HEK293 (cell line): ENCODE results near the gene AZGP1.

Experiments
- CTCF ChIA-PET: fragments of 350-600 bp; formaldehyde crosslinking; extraction: SDS; loops from one replicate; lab custom pipeline; 2021; ENCODE audit warnings: antibody characterized with exemption; lab: Yijun Ruan, JAX
- POLR2A ChIA-PET: fragments of 300-600 bp; formaldehyde crosslinking; extraction: SDS; loops from one replicate; lab custom pipeline; 2020; ENCODE audit warnings: antibody characterized with exemption, inconsistent platforms; lab: Yijun Ruan, JAX
- H3K27ac ChIP-seq: fragments of 200-500 bp; sonication (Bioruptor generic); 2 replicates; pipeline ENCODE4 v1.5.1; 2014; ENCODE audit warnings: low read depth, low read length, control low read depth, inconsistent platforms; ENCODE audit errors: extremely low read depth
- H3K36me3 ChIP-seq, 2 experiments: fragments of 200-500 bp in 1 of 2; sonication (Bioruptor generic) in 1 of 2; 1 replicate in 1 of 2; 2 replicates in 1 of 2; pipeline ENCODE4 v1.5.1; 2014 to 2017; ENCODE audit warnings: inconsistent platforms in 2 of 2, low read length in 2 of 2; ENCODE audit not compliant: control insufficient read depth in 2 of 2, insufficient read depth in 1 of 2
- H3K4me1 ChIP-seq: fragments of 200-500 bp; sonication (Bioruptor generic); 2 replicates; pipeline ENCODE4 v1.5.1; 2014; ENCODE audit warnings: mild to moderate bottlenecking, low read length, inconsistent platforms; ENCODE audit not compliant: control insufficient read depth, insufficient read depth
- H3K4me3 ChIP-seq: 2 replicates; pipeline ENCODE4 v1.5.1; 2011; ENCODE audit warnings: low read depth, mild to moderate bottlenecking, control low read depth, low read length, moderate library complexity
- H3K9me3 ChIP-seq: fragments of 200-500 bp; sonication (Bioruptor generic); 2 replicates; pipeline ENCODE4 v1.5.1; 2014; ENCODE audit warnings: low read depth, low read length, inconsistent platforms; ENCODE audit not compliant: control insufficient read depth, insufficient read depth
- EGR2 ChIP-seq: fragments of 450-650 bp; formaldehyde crosslinking; IDR thresholded peaks from 2 replicates; pipeline ENCODE4 v1.5.1; 2016; ENCODE audit warnings: low read depth, missing biosample characterization, missing genetic modification characterization
- KLF16 ChIP-seq: fragments of 450-650 bp; formaldehyde crosslinking; IDR thresholded peaks from 2 replicates; pipeline ENCODE4 v1.5.1; 2017; ENCODE audit warnings: missing biosample characterization, missing genetic modification characterization
- ZBTB8A ChIP-seq: fragments of 450-650 bp; formaldehyde crosslinking; IDR thresholded peaks from 2 replicates; pipeline ENCODE4 v1.5.1; 2016; ENCODE audit warnings: missing biosample characterization, missing genetic modification characterization
- ZNF121 ChIP-seq: fragments of 450-650 bp; formaldehyde crosslinking; IDR thresholded peaks from 2 replicates; pipeline ENCODE4 v1.5.1; 2016; ENCODE audit warnings: missing biosample characterization, missing genetic modification characterization
- ZNF132 ChIP-seq: fragments of 450-650 bp; formaldehyde crosslinking; IDR thresholded peaks from 2 replicates; pipeline ENCODE4 v1.5.1; 2017; ENCODE audit warnings: missing biosample characterization, missing genetic modification characterization, borderline replicate concordance
- ZNF19 ChIP-seq: fragments of 450-650 bp; formaldehyde crosslinking; IDR thresholded peaks from 2 replicates; pipeline ENCODE4; 2016; ENCODE audit warnings: missing biosample characterization, missing genetic modification characterization, low read depth
- ZNF211 ChIP-seq: fragments of 450-650 bp; formaldehyde crosslinking; IDR thresholded peaks from 2 replicates; pipeline ENCODE4 v1.5.1; 2016; ENCODE audit warnings: low read depth, missing biosample characterization, missing genetic modification characterization
- ZNF335 ChIP-seq: fragments of 450-650 bp; formaldehyde crosslinking; conservative IDR thresholded peaks from 2 replicates; pipeline ENCODE4 v1.5.1; 2016; ENCODE audit warnings: missing biosample characterization, missing genetic modification characterization
- ZNF350 ChIP-seq: fragments of 450-650 bp; formaldehyde crosslinking; IDR thresholded peaks from 2 replicates; pipeline ENCODE4 v1.5.0; 2017; ENCODE audit warnings: missing biosample characterization, mild to moderate bottlenecking, missing genetic modification characterization
- ZNF654 ChIP-seq: fragments of 450-650 bp; formaldehyde crosslinking; IDR thresholded peaks from 2 replicates; pipeline ENCODE4 v1.5.1; 2016; ENCODE audit warnings: low read depth, missing biosample characterization, missing genetic modification characterization
- TF ChIP-seq, protein P1 (sequence below): fragments of 450-650 bp; formaldehyde crosslinking; IDR thresholded peaks from 2 replicates; pipeline ENCODE4 v1.5.1; 2016; ENCODE audit warnings: missing biosample characterization, missing genetic modification characterization
- TF ChIP-seq, protein P2 (sequence below): fragments of 450-650 bp; formaldehyde crosslinking; IDR thresholded peaks from 2 replicates; pipeline ENCODE4 v1.5.1; 2016; ENCODE audit warnings: missing biosample characterization, missing genetic modification characterization
- TF ChIP-seq, protein P3 (sequence below): fragments of 450-650 bp; formaldehyde crosslinking; IDR thresholded peaks from 2 replicates; pipeline ENCODE4 v1.5.1; 2016; ENCODE audit warnings: missing biosample characterization, missing genetic modification characterization

Gene AZGP1

DNA sequence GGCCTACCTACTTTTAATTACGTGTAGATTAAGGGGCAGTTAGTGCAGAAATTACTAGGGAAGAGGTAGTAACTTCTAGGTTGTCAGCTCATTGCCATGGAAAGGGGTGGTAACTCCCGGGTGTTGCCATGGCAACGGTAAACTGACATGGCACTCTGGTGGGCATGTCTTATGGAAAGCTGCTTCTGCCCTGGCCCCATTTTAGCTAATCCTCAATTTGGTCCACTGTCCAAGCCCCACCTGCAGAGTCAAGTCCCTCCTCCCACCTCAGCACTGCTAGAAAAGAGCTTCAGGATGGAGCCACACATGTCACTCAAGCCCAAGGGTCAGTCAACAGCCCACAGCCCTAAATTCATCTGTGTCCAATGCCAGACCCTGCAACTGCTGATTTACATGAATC is 32.1 kb upstream of the AZGP1 start:
- no peaks in the 10 kb centered on the region for H3K36me3 ChIP-seq
- no peak overlapping the region for H3K27ac ChIP-seq
- TF ChIP-seq ZNF350 (tag by site-specific recombination), result no peak
- no peak for TF ChIP-seq ZBTB8A
- ChIA-PET POLR2A (no interaction called here), CTCF (interaction anchor here (0.6 to 0.8 kb wide), 2 partner anchors 30 to 534 kb away, joined by 3 to 5 read pairs; no protein-coding TSS in a partner anchor)
- no peaks in the 10 kb centered on the region for H3K4me1 ChIP-seq
- no peaks in the 10 kb centered on the region for H3K9me3 ChIP-seq
- no peak overlapping the region for H3K4me3 ChIP-seq

DNA sequence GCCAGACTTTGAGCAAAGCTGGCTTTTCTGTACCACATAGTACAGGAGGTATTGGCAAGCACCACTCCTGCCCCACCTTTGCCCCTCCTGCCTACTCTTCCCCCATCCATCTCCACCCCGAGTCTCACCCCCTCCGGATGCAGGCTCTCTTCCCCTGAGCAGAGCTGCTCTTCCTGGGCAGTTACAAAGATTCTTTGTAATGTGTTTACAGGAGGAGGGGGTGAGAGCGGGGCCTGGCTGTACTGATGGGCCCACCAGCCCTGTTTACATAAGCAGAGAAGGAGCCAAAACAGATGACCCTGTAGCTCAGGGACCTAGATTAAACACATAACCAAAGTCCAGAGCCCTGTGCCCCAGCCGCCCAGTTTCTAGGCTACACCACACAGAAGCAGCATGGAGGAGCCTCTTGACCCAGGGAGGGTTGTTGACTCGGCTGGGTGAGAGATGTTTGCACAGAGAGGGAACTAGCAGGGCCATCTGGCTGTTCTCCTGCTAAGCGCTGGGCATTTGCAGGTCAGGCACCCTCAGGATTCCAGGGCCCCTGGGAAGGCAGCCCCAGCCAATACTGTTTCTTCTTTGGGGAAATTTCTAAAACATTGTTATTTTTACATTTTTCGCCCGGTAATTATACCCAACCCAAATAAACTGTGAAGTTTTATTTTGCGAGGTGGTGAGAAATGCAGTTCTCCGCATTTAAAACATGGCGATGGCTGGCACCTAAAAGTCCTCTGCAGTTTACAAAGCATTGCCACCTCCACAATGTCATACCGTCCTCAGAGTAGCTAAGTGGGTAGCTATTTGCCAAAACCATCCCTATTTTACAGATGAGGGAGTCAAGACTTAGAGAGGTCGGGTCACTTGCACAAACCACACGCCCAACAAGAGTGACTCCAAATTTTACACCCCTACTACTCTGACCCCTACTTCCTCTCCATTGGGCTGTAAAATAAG is 28.2 kb upstream of the AZGP1 start:
- Histone ChIP-seq H3K27ac (no peak overlapping the region), H3K9me3 (no peaks in the 10 kb centered on the region), H3K4me1 (no peaks in the 10 kb centered on the region), H3K36me3 (no peaks in the 10 kb centered on the region), H3K4me3 (no peak overlapping the region)
- ChIA-PET POLR2A (interaction anchor here (0.5 to 0.9 kb wide), 2 partner anchors 11 to 1081 kb away, joined by 3 read pairs; partner anchors contain the start of genes TRIM56 and ZKSCAN1), CTCF (interaction anchor here (0.5 to 0.6 kb wide), 2 partner anchors 112 to 403 kb away, joined by 3 read pairs; no protein-coding TSS in a partner anchor)
- TF ChIP-seq ZNF19 (tag by site-specific recombination), result no peak
- TF ChIP-seq, protein P1, sequence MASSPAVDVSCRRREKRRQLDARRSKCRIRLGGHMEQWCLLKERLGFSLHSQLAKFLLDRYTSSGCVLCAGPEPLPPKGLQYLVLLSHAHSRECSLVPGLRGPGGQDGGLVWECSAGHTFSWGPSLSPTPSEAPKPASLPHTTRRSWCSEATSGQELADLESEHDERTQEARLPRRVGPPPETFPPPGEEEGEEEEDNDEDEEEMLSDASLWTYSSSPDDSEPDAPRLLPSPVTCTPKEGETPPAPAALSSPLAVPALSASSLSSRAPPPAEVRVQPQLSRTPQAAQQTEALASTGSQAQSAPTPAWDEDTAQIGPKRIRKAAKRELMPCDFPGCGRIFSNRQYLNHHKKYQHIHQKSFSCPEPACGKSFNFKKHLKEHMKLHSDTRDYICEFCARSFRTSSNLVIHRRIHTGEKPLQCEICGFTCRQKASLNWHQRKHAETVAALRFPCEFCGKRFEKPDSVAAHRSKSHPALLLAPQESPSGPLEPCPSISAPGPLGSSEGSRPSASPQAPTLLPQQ (tag by site-specific recombination), result 0 out of 2 replicates have a peak, but pooled peaks have one; percentile 30

DNA sequence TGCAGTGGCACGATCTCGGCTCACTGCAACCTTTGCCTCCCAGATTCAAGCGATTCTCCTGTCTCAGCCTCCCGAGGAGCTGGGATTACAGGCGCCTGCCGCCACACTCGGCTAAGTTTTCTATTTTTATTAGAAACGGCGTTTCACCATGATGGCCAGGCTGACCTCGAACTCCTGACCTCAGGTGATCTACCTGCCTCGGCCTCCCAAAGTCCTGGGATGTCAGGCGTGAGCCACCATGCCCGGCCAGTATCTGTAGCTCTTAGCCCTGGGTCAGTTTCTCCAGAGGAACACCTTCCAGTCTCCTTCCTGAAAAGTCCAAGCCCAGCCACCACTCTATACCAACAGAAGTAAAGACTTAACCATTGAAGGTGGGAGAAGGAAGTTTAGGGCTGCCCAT is 24.4 kb upstream of the AZGP1 start:
- TF ChIP-seq ZNF132 (tag by site-specific recombination), result no peak
- TF ChIP-seq ZNF654 (tag by site-specific recombination), result no peak
- no peak for TF ChIP-seq ZNF211 (tag by site-specific recombination)
- TF ChIP-seq ZNF121 (tag by site-specific recombination), result no peak
- TF ChIP-seq, all 188 proteins: peak for 0
- no peak overlapping the region for H3K4me3 ChIP-seq
- H3K27ac ChIP-seq, result no peak overlapping the region
- ChIA-PET CTCF (interaction anchor here (0.5 to 0.9 kb wide), 2 partner anchors 10 to 672 kb away, joined by 3 read pairs; no protein-coding TSS in a partner anchor), POLR2A (no interaction called here)
- H3K4me1 ChIP-seq, result no peaks in the 10 kb centered on the region
- H3K9me3 ChIP-seq, result no peaks in the 10 kb centered on the region
- no peaks in the 10 kb centered on the region for H3K36me3 ChIP-seq

DNA sequence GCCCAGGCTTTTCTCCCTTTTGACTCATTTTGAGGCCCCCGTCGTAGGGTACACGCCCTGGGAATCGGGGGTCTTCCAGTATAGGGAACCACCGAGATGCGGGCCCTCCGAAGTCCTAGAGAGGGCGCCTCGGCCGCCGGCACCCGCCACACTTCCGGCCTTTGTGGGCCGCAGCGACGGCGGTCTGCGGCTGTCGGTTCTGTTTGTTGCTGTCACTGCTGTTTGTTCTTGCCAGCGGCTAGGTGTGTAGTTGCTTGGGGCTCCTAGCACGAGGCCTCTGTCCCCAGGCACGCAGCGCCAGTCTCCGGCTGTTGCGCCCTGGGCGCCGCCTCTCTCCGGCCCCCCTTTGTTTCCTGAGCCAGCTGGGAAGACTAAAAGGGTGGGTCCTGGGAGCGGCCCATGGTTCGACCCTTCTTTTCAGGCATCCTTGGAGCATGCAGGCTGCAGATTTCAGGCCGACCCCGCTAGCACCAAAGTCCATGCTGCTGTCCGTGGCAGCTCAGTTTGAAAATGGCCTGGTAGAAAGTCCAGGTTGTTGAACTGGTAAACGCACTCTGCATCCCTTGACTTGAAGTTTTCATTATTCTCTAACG is 21.8 kb upstream of the AZGP1 start:
- CTCF ChIA-PET, result interaction anchor here (0.5 to 1.8 kb wide), 2 partner anchors 19 to 135 kb away, joined by 4 to 5 read pairs; no protein-coding TSS in a partner anchor

More for the DNA sequence above, 21.8 kb upstream of the AZGP1 start:
- Histone ChIP-seq H3K4me1 (no peaks in the 10 kb centered on the region), H3K36me3 (no peaks in the 10 kb centered on the region), H3K9me3 (no peaks in the 10 kb centered on the region), H3K4me3 (no peak overlapping the region), H3K27ac (no peak overlapping the region)
- TF ChIP-seq, protein P2, sequence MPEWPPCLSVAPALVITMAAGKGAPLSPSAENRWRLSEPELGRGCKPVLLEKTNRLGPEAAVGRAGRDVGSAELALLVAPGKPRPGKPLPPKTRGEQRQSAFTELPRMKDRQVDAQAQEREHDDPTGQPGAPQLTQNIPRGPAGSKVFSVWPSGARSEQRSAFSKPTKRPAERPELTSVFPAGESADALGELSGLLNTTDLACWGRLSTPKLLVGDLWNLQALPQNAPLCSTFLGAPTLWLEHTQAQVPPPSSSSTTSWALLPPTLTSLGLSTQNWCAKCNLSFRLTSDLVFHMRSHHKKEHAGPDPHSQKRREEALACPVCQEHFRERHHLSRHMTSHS (tag by site-specific recombination), result no peak
- TF ChIP-seq ZNF335 (tag by site-specific recombination) (no peak), EGR2 (tag by site-specific recombination) (no peak), KLF16 (tag by site-specific recombination) (no peak)
- TF ChIP-seq, protein P3, sequence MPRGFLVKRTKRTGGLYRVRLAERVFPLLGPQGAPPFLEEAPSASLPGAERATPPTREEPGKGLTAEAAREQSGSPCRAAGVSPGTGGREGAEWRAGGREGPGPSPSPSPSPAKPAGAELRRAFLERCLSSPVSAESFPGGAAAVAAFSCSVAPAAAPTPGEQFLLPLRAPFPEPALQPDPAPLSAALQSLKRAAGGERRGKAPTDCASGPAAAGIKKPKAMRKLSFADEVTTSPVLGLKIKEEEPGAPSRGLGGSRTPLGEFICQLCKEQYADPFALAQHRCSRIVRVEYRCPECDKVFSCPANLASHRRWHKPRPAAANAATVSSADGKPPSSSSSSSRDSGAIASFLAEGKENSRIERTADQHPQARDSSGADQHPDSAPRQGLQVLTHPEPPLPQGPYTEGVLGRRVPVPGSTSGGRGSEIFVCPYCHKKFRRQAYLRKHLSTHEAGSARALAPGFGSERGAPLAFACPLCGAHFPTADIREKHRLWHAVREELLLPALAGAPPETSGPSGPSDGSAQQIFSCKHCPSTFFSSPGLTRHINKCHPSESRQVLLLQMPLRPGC (tag by site-specific recombination), result no peak
- POLR2A ChIA-PET, result no interaction called here
